OCI-LY1 (cell line): ENCODE results near the gene MED13.

Experiments used
- H2AFZ ChIP-seq: fragments of 200-600 bp; sonication (generic), shearing (Covaris generic); 2 replicates; pipeline ENCODE4 v1.6.0; 2014; ENCODE audit warnings: antibody characterized with exemption, mild to moderate bottlenecking, low read length
- H3F3A ChIP-seq: fragments of 200-600 bp; sonication (generic), shearing (Covaris generic); 2 replicates; pipeline ENCODE4 v1.6.0; 2014; ENCODE audit warnings: mild to moderate bottlenecking, antibody characterized with exemption, low read length, moderate library complexity; ENCODE audit not compliant: insufficient read depth
- H3K27ac ChIP-seq: fragments of 200-600 bp; sonication (generic); 2 replicates; pipeline ENCODE4 v1.5.1; 2014; ENCODE audit warnings: low read length, mixed run types, mild to moderate bottlenecking, low read depth; ENCODE audit not compliant: poor library complexity, severe bottlenecking
- H3K27me3 ChIP-seq: fragments of 200-600 bp; sonication (generic); 2 replicates; pipeline ENCODE4 v1.6.0; 2014; ENCODE audit warnings: antibody characterized with exemption, mild to moderate bottlenecking, low read length, moderate library complexity; ENCODE audit not compliant: insufficient read depth
- H3K36me3 ChIP-seq: fragments of 200-600 bp; sonication (generic); 2 replicates; pipeline ENCODE4 v1.6.1; 2014; ENCODE audit warnings: mild to moderate bottlenecking, antibody characterized with exemption, low read length, moderate library complexity, mixed read lengths; ENCODE audit not compliant: insufficient read depth
- H3K4me1 ChIP-seq: fragments of 200-600 bp; sonication (generic); 2 replicates; pipeline ENCODE4 v1.5.1; 2014; ENCODE audit warnings: mild to moderate bottlenecking, low read length, moderate library complexity; ENCODE audit not compliant: insufficient read depth, severe bottlenecking
- H3K4me2 ChIP-seq: fragments of 200-600 bp; sonication (generic), shearing (Covaris generic); 2 replicates; pipeline ENCODE4 v1.6.1; 2014; ENCODE audit warnings: low read length
- H3K4me3 ChIP-seq: fragments of 200-600 bp; sonication (generic); 2 replicates; pipeline ENCODE4 v1.5.1; 2014; ENCODE audit warnings: low read length, low read depth, mild to moderate bottlenecking, mixed read lengths; ENCODE audit not compliant: poor library complexity, severe bottlenecking
- H3K79me2 ChIP-seq: fragments of 200-600 bp; shearing (Covaris generic); 2 replicates; pipeline ENCODE4 v1.6.1; 2016; ENCODE audit warnings: mixed run types, low read length, mixed read lengths; ENCODE audit not compliant: insufficient read depth
- H3K9ac ChIP-seq: fragments of 200-600 bp; sonication (generic), shearing (Covaris generic); 2 replicates; pipeline ENCODE4 v1.6.1; 2014; ENCODE audit warnings: mild to moderate bottlenecking, low read length, mixed read lengths
- H3K9me2 ChIP-seq: fragments of 200-600 bp; sonication (generic), shearing (Covaris generic); 2 replicates; pipeline ENCODE4 v1.6.1; 2014; ENCODE audit warnings: low read depth, mild to moderate bottlenecking, low read length, mixed read lengths
- H3K9me3 ChIP-seq: fragments of 200-600 bp; shearing (Covaris generic); 2 replicates; pipeline ENCODE4 v1.6.1; 2014; ENCODE audit warnings: low read length, mixed read lengths
- H4K20me1 ChIP-seq: fragments of 200-600 bp; sonication (generic), shearing (Covaris generic); 2 replicates; pipeline ENCODE4 v1.6.0; 2016; ENCODE audit warnings: mild to moderate bottlenecking, low read length; ENCODE audit not compliant: insufficient read depth
- EZH2 ChIP-seq: fragments of 200-600 bp; sonication (generic), shearing (Covaris generic); IDR thresholded peaks from 2 replicates; pipeline ENCODE4 v1.8.0; 2017; ENCODE audit warnings: borderline replicate concordance, mixed run types, mild to moderate bottlenecking, antibody characterized with exemption, low read length, moderate library complexity, mixed read lengths
- TF ChIP-seq, protein P1 (sequence below): fragments of 200-600 bp; sonication (generic), shearing (Covaris generic); IDR thresholded peaks from 2 replicates; pipeline ENCODE4 v1.5.1; 2017; ENCODE audit warnings: mild to moderate bottlenecking, antibody characterized with exemption, low read length, moderate library complexity, mixed read lengths

MED13 gene

DNA sequence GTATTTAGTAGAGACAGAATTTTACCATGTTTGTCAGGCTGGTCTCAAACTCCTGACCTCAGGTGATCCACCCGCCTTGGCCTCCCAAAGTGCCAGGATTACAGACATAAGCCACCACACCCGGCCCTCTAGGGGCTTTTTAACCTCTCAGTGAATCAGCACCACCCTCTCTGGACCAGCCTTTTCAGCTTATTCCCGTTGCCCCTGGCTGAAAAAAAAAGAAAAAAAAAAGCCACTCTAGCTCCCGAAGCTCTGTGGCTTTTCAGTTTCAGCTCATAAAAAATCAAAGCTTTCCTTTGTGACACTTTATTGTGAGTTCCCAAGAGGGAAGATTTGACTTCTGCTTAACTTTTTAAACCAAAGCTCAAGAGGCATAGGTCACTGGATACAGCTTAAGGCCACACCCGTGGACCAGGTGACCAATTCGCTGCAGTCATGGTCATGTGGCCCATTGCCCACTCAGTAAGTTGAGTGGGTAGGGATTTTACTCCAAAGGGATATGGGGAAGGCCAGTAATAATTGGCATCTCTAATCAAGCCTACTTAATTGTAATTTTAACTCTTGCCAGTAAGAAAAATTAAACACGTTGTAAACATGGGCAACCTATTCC lies 46.6 kb upstream of the MED13 start:
- no peak overlapping the region for H2AFZ ChIP-seq
- no peak for TF ChIP-seq EZH2
- TF ChIP-seq, protein P1, sequence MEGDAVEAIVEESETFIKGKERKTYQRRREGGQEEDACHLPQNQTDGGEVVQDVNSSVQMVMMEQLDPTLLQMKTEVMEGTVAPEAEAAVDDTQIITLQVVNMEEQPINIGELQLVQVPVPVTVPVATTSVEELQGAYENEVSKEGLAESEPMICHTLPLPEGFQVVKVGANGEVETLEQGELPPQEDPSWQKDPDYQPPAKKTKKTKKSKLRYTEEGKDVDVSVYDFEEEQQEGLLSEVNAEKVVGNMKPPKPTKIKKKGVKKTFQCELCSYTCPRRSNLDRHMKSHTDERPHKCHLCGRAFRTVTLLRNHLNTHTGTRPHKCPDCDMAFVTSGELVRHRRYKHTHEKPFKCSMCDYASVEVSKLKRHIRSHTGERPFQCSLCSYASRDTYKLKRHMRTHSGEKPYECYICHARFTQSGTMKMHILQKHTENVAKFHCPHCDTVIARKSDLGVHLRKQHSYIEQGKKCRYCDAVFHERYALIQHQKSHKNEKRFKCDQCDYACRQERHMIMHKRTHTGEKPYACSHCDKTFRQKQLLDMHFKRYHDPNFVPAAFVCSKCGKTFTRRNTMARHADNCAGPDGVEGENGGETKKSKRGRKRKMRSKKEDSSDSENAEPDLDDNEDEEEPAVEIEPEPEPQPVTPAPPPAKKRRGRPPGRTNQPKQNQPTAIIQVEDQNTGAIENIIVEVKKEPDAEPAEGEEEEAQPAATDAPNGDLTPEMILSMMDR = no peak
- no peaks in the 10 kb centered on the region for H3F3A ChIP-seq
- no peaks in the 10 kb centered on the region for H3K4me1 ChIP-seq
- no peaks in the 10 kb centered on the region; the same call in 1 of the 2 replicates for H3K36me3 ChIP-seq
- H3K79me2 ChIP-seq = no peaks in the 10 kb centered on the region
- no peak overlapping the region for H3K27ac ChIP-seq
- no peak overlapping the region for H3K4me3 ChIP-seq
- no peaks in the 10 kb centered on the region for H3K9me2 ChIP-seq
- no peak overlapping the region for H3K9ac ChIP-seq
- H4K20me1 ChIP-seq = no peaks in the 10 kb centered on the region
- 0 out of 2 replicates have a peak, but pooled peaks cover 6% of the 10 kb centered on the region for H3K27me3 ChIP-seq
- no peak overlapping the region for H3K4me2 ChIP-seq
- H3K9me3 ChIP-seq = no peaks in the 10 kb centered on the region

DNA sequence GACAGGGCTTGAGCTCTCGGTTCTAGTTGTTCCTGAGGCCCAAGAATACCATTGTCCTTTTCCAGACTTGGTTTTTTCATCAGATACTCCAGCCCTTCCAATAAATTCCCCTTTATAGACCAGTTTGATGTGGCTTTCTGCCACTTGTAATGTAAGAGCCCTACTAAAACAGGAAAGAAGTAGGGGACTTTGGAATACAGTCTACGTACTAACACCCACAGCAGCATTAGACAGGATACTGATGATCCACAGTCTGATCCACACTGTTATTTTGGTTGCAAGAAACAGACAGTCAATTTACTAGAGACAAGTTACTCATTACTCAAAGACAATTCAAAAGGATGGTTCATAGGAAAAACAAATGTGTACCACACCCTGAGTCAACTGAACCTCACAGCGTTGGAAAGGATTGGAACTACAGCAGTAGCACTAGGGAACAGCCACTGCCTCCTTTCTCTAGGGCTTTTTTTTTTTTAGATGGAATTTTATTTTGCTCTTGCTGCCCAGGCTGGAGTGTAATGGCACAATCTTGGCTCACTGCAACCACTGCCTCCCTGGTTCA lies 45.9 kb upstream of the MED13 start:
- no peaks in the 10 kb centered on the region for H3K79me2 ChIP-seq
- H3K27ac ChIP-seq = no peak overlapping the region
- no peak overlapping the region for H3K4me3 ChIP-seq
- no peaks in the 10 kb centered on the region for H3K9me2 ChIP-seq
- no peaks in the 10 kb centered on the region for H3K9me3 ChIP-seq
- no peaks in the 10 kb centered on the region; the same call in 1 of the 2 replicates for H3K36me3 ChIP-seq
- no peaks in the 10 kb centered on the region for H3F3A ChIP-seq
- H3K9ac ChIP-seq = no peak overlapping the region
- H4K20me1 ChIP-seq = no peaks in the 10 kb centered on the region
- H2AFZ ChIP-seq = no peak overlapping the region
- H3K4me1 ChIP-seq = no peaks in the 10 kb centered on the region
- TF ChIP-seq, protein P1 = no peak
- no peak for TF ChIP-seq EZH2
- H3K4me2 ChIP-seq = no peak overlapping the region
- H3K27me3 ChIP-seq = 0 out of 2 replicates have a peak, but pooled peaks cover 6% of the 10 kb centered on the region

DNA sequence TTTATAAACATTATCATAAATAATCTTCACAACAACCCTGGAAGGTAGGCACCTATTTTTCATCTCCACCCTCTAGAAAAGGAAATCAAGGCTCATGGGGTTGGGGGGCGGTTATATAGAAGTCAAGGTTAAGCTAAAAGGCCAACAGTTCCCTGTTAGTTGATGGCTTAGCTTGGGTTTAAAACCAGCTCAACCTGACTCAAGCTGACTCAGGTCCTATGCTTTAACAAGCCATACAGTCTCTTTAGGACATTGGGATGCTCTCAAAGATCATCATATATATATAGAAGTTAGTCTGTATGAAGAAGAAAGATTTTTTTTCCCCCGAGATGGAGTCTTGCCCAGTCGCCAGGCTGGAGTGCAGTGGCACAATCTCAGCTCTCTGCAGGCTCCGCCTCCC lies 44.8 kb upstream of the MED13 start:
- Histone ChIP-seq H3K36me3 (no peaks in the 10 kb centered on the region; the same call in 1 of the 2 replicates), H3F3A (no peaks in the 10 kb centered on the region), H3K4me1 (no peaks in the 10 kb centered on the region), H2AFZ (no peak overlapping the region), H3K9me3 (no peaks in the 10 kb centered on the region), H3K9ac (no peak overlapping the region), H3K79me2 (no peaks in the 10 kb centered on the region), H4K20me1 (no peaks in the 10 kb centered on the region), H3K4me3 (no peak overlapping the region), H3K27ac (no peak overlapping the region), H3K27me3 (0 out of 2 replicates have a peak, but pooled peaks cover 6% of the 10 kb centered on the region), H3K4me2 (no peak overlapping the region), H3K9me2 (no peaks in the 10 kb centered on the region)
- no peak for TF ChIP-seq EZH2
- TF ChIP-seq, protein P1 = no peak
